HepG2 (cell line): Measurements from ENCODE around the gene THAP3. TPM values are rescaled to one million over a fixed set of nuclear protein-coding genes. Genes with fewer than 3 reads are reported as not detected.

Source experiments
- AHR ChIP-seq: IDR thresholded peaks from 2 replicates; pipeline ENCODE4 v1.6.1; 2018; ENCODE audit warnings: missing genetic modification reagents, missing compliant biosample characterization
- KDM5A ChIP-seq: fragments of 200-600 bp; sonication (generic); IDR thresholded peaks from 2 replicates; pipeline ENCODE4 v1.7.0; 2018; ENCODE audit warnings: antibody characterized with exemption, mild to moderate bottlenecking, low read length, borderline replicate concordance
- MTA1 ChIP-seq: sonication (generic); formaldehyde crosslinking; IDR thresholded peaks from 2 replicates; pipeline ENCODE4 v1.4.0; 2020; ENCODE audit warnings: missing genetic modification reagents, mild to moderate bottlenecking, borderline replicate concordance
- NCOA1 ChIP-seq: sonication (generic); formaldehyde crosslinking; IDR thresholded peaks from 2 replicates; pipeline ENCODE4 v1.9.0; 2021; ENCODE audit warnings: missing genetic modification reagents
- RFX3 ChIP-seq: IDR thresholded peaks from 2 replicates; pipeline ENCODE4 v1.6.1; 2016; ENCODE audit warnings: missing biosample characterization, missing genetic modification reagents
- SOX5 ChIP-seq: IDR thresholded peaks from 2 replicates; pipeline ENCODE4 v1.6.1; 2016; ENCODE audit warnings: borderline replicate concordance
- SOX6 ChIP-seq, 2 experiments: fragments of 450-650 bp in 1 of 2; sonication (generic) in 1 of 2; formaldehyde crosslinking in 1 of 2; IDR thresholded peaks; 2 replicates each; pipeline versions ENCODE4 v1.4.0 to v1.6.1; 2017 to 2020; ENCODE audit warnings: antibody characterized with exemption in 1 of 2, mild to moderate bottlenecking in 1 of 2, missing genetic modification reagents in 1 of 2
- TARDBP ChIP-seq: sonication (generic); formaldehyde crosslinking; IDR thresholded peaks from 2 replicates; pipeline ENCODE4 v1.8.0; 2022; ENCODE audit warnings: mild to moderate bottlenecking, missing genetic modification reagents
- TBX2 ChIP-seq: sonication (generic); formaldehyde crosslinking; IDR thresholded peaks from 2 replicates; pipeline ENCODE4 v1.5.0; 2020; ENCODE audit warnings: missing genetic modification reagents, mild to moderate bottlenecking, borderline replicate concordance
- ZBED4 ChIP-seq: sonication (generic); formaldehyde crosslinking; IDR thresholded peaks from 2 replicates; pipeline ENCODE4 v1.4.0; 2020; ENCODE audit warnings: missing genetic modification reagents, borderline replicate concordance
- ZNF143 ChIP-seq: sonication (generic); formaldehyde crosslinking; IDR thresholded peaks from 2 replicates; pipeline ENCODE4 v1.4.0; 2020; ENCODE audit warnings: missing genetic modification reagents
- ZNF292 ChIP-seq: sonication (generic); formaldehyde crosslinking; IDR thresholded peaks from 2 replicates; pipeline ENCODE4 v1.8.1; 2022; ENCODE audit warnings: mild to moderate bottlenecking, low read depth, missing genetic modification reagents, borderline replicate concordance
- ZNF367 ChIP-seq: sonication (generic); formaldehyde crosslinking; IDR thresholded peaks from 2 replicates; pipeline ENCODE4 v1.4.0; 2020; ENCODE audit warnings: missing genetic modification reagents, borderline replicate concordance
- ZNF513 ChIP-seq: sonication (generic); formaldehyde crosslinking; conservative IDR thresholded peaks from 2 replicates; pipeline ENCODE4 v1.5.0; 2020; ENCODE audit warnings: missing genetic modification reagents
- ZNF562 ChIP-seq: sonication (generic); formaldehyde crosslinking; IDR thresholded peaks from 2 replicates; pipeline ENCODE4 v1.8.0; 2022; ENCODE audit warnings: missing genetic modification reagents, borderline replicate concordance
- ZNF616 ChIP-seq: sonication (generic); formaldehyde crosslinking; IDR thresholded peaks from 2 replicates; pipeline ENCODE4 v1.5.0; 2020; ENCODE audit warnings: low read depth, mild to moderate bottlenecking, missing genetic modification reagents
- ZNF652 ChIP-seq: IDR thresholded peaks from 2 replicates; pipeline ENCODE4 v1.6.1; 2016; ENCODE audit warnings: low read depth, borderline replicate concordance
- ZNF674 ChIP-seq: sonication (generic); formaldehyde crosslinking; IDR thresholded peaks from 2 replicates; pipeline ENCODE4 v1.5.0; 2020; ENCODE audit warnings: low read depth, mild to moderate bottlenecking, missing genetic modification reagents
- ZNF879 ChIP-seq: sonication (generic); formaldehyde crosslinking; IDR thresholded peaks from 2 replicates; pipeline ENCODE4 v1.8.1; 2023; ENCODE audit warnings: missing genetic modification reagents
- ZNF883 ChIP-seq: sonication (generic); formaldehyde crosslinking; IDR thresholded peaks from 2 replicates; pipeline ENCODE4 v1.5.1; 2020; ENCODE audit warnings: mild to moderate bottlenecking, missing genetic modification reagents; ENCODE audit errors: not compliant biosample characterization
- ZSCAN29 ChIP-seq: sonication (generic); formaldehyde crosslinking; conservative IDR thresholded peaks from 2 replicates; pipeline ENCODE4 v1.4.0; 2020; ENCODE audit warnings: mild to moderate bottlenecking, missing genetic modification reagents
- polyA plus RNA-seq, 8 experiments: library from polyadenylated mRNA; depleted of rRNA in 3 of 8; stranded (reverse) in 7 of 8; unstranded in 1 of 8; fragments of >200 nt; fragmentation: Illumina TruSeq in 4 of 8; extraction: Trizol in 4 of 8; gene quantifications; 2 replicates each; pipeline versions ENCODE4 v1.2.1 to v1.2.3, GENCODE V29; 2011 to 2016; ENCODE audit warnings: low read depth in 4 of 8, missing spikeins in 1 of 8, mixed read lengths in 1 of 8; ENCODE audit not compliant: insufficient read depth in 1 of 8
- total RNA-seq, 5 experiments: library from RNA; depleted of rRNA; stranded (reverse); fragments of >200 nt; fragmentation: Illumina TruSeq; extraction: Trizol; gene quantifications; 2 replicates each; pipeline ENCODE4 v1.2.3, GENCODE V29; 2016; ENCODE audit warnings: low read depth in 1 of 5

The THAP3 gene
- total and polyA plus RNA-seq, 2 of the 13 experiments (the other 11 are each of a cell fraction or from before 2014, with no cell fraction given), result 10.3 to 14.9 TPM

- TF ChIP-seq ZBED4 (CRISPR knock-in tag) (peak; percentile 84), ZNF143 (no peak; the same call in 1 of the 2 replicates), ZNF367 (CRISPR knock-in tag) (no peak), NCOA1 (CRISPR knock-in tag) (no peak), ZNF292 (no peak), MTA1 (CRISPR knock-in tag) (no peak), KDM5A (no peak; the same call in 1 of the 2 replicates), ZNF879 (0 out of 2 replicates have a peak, but pooled peaks have one; percentile 15), RFX3 (CRISPR knock-in tag) (no peak), ZNF883 (CRISPR knock-in tag) (no peak), TARDBP (CRISPR knock-in tag) (peak; percentile 59), ZNF513 (no peak), SOX5 (CRISPR knock-in tag) (peak; percentile 57), ZNF674 (CRISPR knock-in tag) (no peak), ZNF562 (CRISPR knock-in tag) (no peak), AHR (CRISPR knock-in tag) (no peak), ZNF616 (CRISPR knock-in tag) (no peak), ZNF652 (CRISPR knock-in tag) (peak; percentile 77), SOX6 (IDR thresholded peaks at IDR 0.05) (no peak), SOX6 (CRISPR knock-in tag; IDR thresholded peaks at IDR 0.05) (peak; percentile 51), TBX2 (CRISPR knock-in tag) (peak; percentile 60; the same call in 1 of the 2 replicates), ZSCAN29 (CRISPR knock-in tag) (no peak)
Measured at GRCh38 chr1:6603915-6604558, 20.6 kb upstream of the THAP3 start (continued).
